Activated T-cell treated with anti-CD3 and anti-CD28 coated beads, Interleukin-2, amount 50 U/mL, for 1 hour (primary cell): ENCODE results near the gene AGPAT3.
A peak's percentile ranks its signal among the peaks of the same experiment; 100 is the strongest.

Source experiments
- DNase-seq: peaks from one replicate; pipeline ENCODE4 v3.0.0-alpha.2; 2020

AGPAT3 gene

GRCh38 chr21:43958364-43959158 lies 93.5 kb downstream of the AGPAT3 start:
- no peak for DNase-seq

GRCh38 chr21:43959231-43960116 lies 94.5 kb downstream of the AGPAT3 start:
- no peak for DNase-seq

GRCh38 chr21:43961382-43961909 lies 96.4 kb downstream of the AGPAT3 start:
- DNase-seq, result no peak

- no peak for DNase-seq
Measured at GRCh38 chr21:43965911-43966585, 101.0 kb downstream of the AGPAT3 start.

- no peak for DNase-seq
Measured at GRCh38 chr21:43966946-43967512, 102.0 kb downstream of the AGPAT3 start.

- DNase-seq, result no peak
Measured at GRCh38 chr21:43967981-43968380, 103.0 kb downstream of the AGPAT3 start.

GRCh38 chr21:43968410-43969114 lies 103.5 kb downstream of the AGPAT3 start:
- DNase-seq, result no peak

- DNase-seq, result no peak
Measured at GRCh38 chr21:43969115-43969444, 104.1 kb downstream of the AGPAT3 start.

- no peak for DNase-seq
Measured at GRCh38 chr21:43970551-43970950, 105.5 kb downstream of the AGPAT3 start.

GRCh38 chr21:43971201-43971991 lies 106.4 kb downstream of the AGPAT3 start:
- no peak for DNase-seq

- no peak for DNase-seq
Measured at GRCh38 chr21:43971992-43972255, 106.9 kb downstream of the AGPAT3 start.

GRCh38 chr21:43972850-43973633 lies 108.0 kb downstream of the AGPAT3 start:
- no peak for DNase-seq

- no peak for DNase-seq
Measured at GRCh38 chr21:43973634-43973955, 108.6 kb downstream of the AGPAT3 start.

- no peak for DNase-seq
Measured at GRCh38 chr21:43974791-43975468, 109.9 kb downstream of the AGPAT3 start.

GRCh38 chr21:43975469-43976098 lies 110.6 kb downstream of the AGPAT3 start:
- DNase-seq, result peak; percentile 88

GRCh38 chr21:43976661-43977060 lies 111.6 kb downstream of the AGPAT3 start:
- DNase-seq, result no peak

GRCh38 chr21:43978060-43978459 lies 113.0 kb downstream of the AGPAT3 start:
- no peak for DNase-seq

GRCh38 chr21:43979654-43980053 lies 114.6 kb downstream of the AGPAT3 start:
- no peak for DNase-seq

GRCh38 chr21:43981151-43981870 lies 116.3 kb downstream of the AGPAT3 start:
- DNase-seq, result no peak
